ENCODE results near the gene IPCEF1. TPM values are rescaled to one million over a fixed set of nuclear protein-coding genes. Genes with fewer than 3 reads are reported as not detected.

IPCEF1 gene
- total RNA-seq, 1 experiment from 2014 or later = 0.48 TPM

- no peak overlapping the region for H2AFZ ChIP-seq (ENCODE audit: low read length)
- H3K23me2 ChIP-seq (ENCODE audit: insufficient read length, low read depth, low read length, poor library complexity, severe bottlenecking) = no peaks in the 10 kb centered on the region
Measured at GRCh38 chr6:154165478-154165877, 191.1 kb downstream of the IPCEF1 start.

More at GRCh38 chr6:154165478-154165877, 191.1 kb downstream of the IPCEF1 start:
- H3K4me1 ChIP-seq (ENCODE audit: insufficient read depth, low read length) = no peaks in the 10 kb centered on the region
- H3K56ac ChIP-seq (ENCODE audit: insufficient read length, low read depth, low read length) = no peak overlapping the region
- TF ChIP-seq CTCF (conservative IDR thresholded peaks at IDR 0.05) = no peak
- H3K27ac ChIP-seq (ENCODE audit: insufficient read length, low read depth, low read length) = no peak overlapping the region
- H3K4ac ChIP-seq (ENCODE audit: low read depth, low read length) = no peak overlapping the region
- H3K27ac Mint-ChIP-seq = no peak overlapping the region; a peak in 1 of 7 replicates
- H3K18ac ChIP-seq (ENCODE audit: insufficient read length, low read depth, low read length) = no peak overlapping the region
- H2BK120ac ChIP-seq (ENCODE audit: low read depth, low read length, poor library complexity, severe bottlenecking) = no peak overlapping the region
- H3K4me1 Mint-ChIP-seq = no peaks in the 10 kb centered on the region
- no peak overlapping the region for H3K4me2 ChIP-seq (ENCODE audit: insufficient read depth, insufficient read length, low read length)
- no peak overlapping the region for H2BK5ac ChIP-seq (ENCODE audit: insufficient read length, low read length)
- no peaks in the 10 kb centered on the region for H3K27me3 ChIP-seq (ENCODE audit: insufficient read depth, low read length)
- H3K79me1 ChIP-seq (ENCODE audit: insufficient read depth, low read depth, low read length, poor library complexity, severe bottlenecking) = no peaks in the 10 kb centered on the region
- peaks cover 5 to 8% of the 10 kb centered on the region in 2 experiments; a peak in 3 of 5 replicates for H3K9me3 Mint-ChIP-seq
- no peak overlapping the region for H2AK5ac ChIP-seq (ENCODE audit: insufficient read length, low read length)
- no peak overlapping the region for H4K8ac ChIP-seq (replicated peaks; ENCODE audit: insufficient read length, low read depth, low read length)
- H4K20me1 ChIP-seq (ENCODE audit: control insufficient read depth, insufficient read depth, insufficient read length) = no peaks in the 10 kb centered on the region
- no peak for DNase-seq
- no CpG with 5 or more reads among the region's 2 CpGs for WGBS (ENCODE audit: extremely low coverage, insufficient read length, low lambda C conversion rate)
- no peak overlapping the region for H3K23ac ChIP-seq (ENCODE audit: insufficient read length, low read depth, low read length)
- H3K9ac ChIP-seq (ENCODE audit: extremely low read depth, insufficient read length, low read length) = no peak overlapping the region
- no peaks in the 10 kb centered on the region for H3K79me2 ChIP-seq (ENCODE audit: insufficient read depth, low read length)
- 0 out of 2 replicates have a peak, but pooled peaks cover 1% of the 10 kb centered on the region for H3K27me3 Mint-ChIP-seq (ENCODE audit: low read depth)
- H4K91ac ChIP-seq (ENCODE audit: insufficient read length, low read depth, low read length) = no peak overlapping the region
- no peak overlapping the region for H2BK20ac ChIP-seq (ENCODE audit: low read depth, low read length, poor library complexity, severe bottlenecking)
- no peak overlapping the region for H2BK15ac ChIP-seq (ENCODE audit: low read depth, low read length)
- no peak overlapping the region for H2BK12ac ChIP-seq (ENCODE audit: insufficient read length, low read depth, low read length)
- H4K5ac ChIP-seq (ENCODE audit: insufficient read length, low read depth, low read length) = no peak overlapping the region
- no peaks in the 10 kb centered on the region; a peak in 1 of 7 replicates for H3K36me3 Mint-ChIP-seq (ENCODE audit: insufficient read depth in 1 of 3, low read depth in 3 of 3)
- H3K9me3 ChIP-seq (ENCODE audit: control insufficient read depth, low read depth, low read length) = no peaks in the 10 kb centered on the region
- H3T11ph ChIP-seq (ENCODE audit: low read length) = no peak overlapping the region
- H3K4me3 Mint-ChIP-seq = no peak overlapping the region
- no peak overlapping the region for H3K14ac ChIP-seq (ENCODE audit: insufficient read depth, low read length)

Measured in H9 (cell line).